Measurements from ENCODE around the gene DIAPH3. TPM values are rescaled to one million over a fixed set of nuclear protein-coding genes. Genes with fewer than 3 reads are reported as not detected.

Gene DIAPH3
- polyA plus RNA-seq, 1 donor from 2014 or later = 0.37 TPM

- TF ChIP-seq EZH2 (IDR thresholded peaks at IDR 0.05; ENCODE audit: borderline replicate concordance, insufficient read depth, low read length, poor library complexity, severe bottlenecking) (no peak), SMC3 (conservative IDR thresholded peaks at IDR 0.05; ENCODE audit: poor library complexity) (no peak), POLR2AphosphoS5 (IDR thresholded peaks at IDR 0.05) (no peak), TAF1 (IDR thresholded peaks at IDR 0.05; ENCODE audit: low read depth) (no peak), EP300 (conservative IDR thresholded peaks at IDR 0.05; ENCODE audit: poor library complexity, severe bottlenecking) (no peak), RAD21 (conservative IDR thresholded peaks at IDR 0.05) (no peak), REST (IDR thresholded peaks at IDR 0.05; ENCODE audit: borderline replicate concordance) (no peak), MXI1 (conservative IDR thresholded peaks at IDR 0.05; ENCODE audit: poor library complexity, severe bottlenecking) (no peak)
- TF ChIP-seq, protein P1, sequence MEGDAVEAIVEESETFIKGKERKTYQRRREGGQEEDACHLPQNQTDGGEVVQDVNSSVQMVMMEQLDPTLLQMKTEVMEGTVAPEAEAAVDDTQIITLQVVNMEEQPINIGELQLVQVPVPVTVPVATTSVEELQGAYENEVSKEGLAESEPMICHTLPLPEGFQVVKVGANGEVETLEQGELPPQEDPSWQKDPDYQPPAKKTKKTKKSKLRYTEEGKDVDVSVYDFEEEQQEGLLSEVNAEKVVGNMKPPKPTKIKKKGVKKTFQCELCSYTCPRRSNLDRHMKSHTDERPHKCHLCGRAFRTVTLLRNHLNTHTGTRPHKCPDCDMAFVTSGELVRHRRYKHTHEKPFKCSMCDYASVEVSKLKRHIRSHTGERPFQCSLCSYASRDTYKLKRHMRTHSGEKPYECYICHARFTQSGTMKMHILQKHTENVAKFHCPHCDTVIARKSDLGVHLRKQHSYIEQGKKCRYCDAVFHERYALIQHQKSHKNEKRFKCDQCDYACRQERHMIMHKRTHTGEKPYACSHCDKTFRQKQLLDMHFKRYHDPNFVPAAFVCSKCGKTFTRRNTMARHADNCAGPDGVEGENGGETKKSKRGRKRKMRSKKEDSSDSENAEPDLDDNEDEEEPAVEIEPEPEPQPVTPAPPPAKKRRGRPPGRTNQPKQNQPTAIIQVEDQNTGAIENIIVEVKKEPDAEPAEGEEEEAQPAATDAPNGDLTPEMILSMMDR (IDR thresholded peaks at IDR 0.05; ENCODE audit: poor library complexity, severe bottlenecking) = no peak
Measured at GRCh38 chr13:59996461-59996980, 167.2 kb downstream of the DIAPH3 start.

GRCh38 chr13:59991395-59991794 is 172.3 kb downstream of the DIAPH3 start:
- Histone ChIP-seq H2AFZ (ENCODE audit: low read depth, low read length) (no peak overlapping the region), H3K9me2 (ENCODE audit: insufficient read depth, low read length) (no peaks in the 10 kb centered on the region), H3K36me3 (ENCODE audit: insufficient read depth, low read length) (no peaks in the 10 kb centered on the region), H3K4me3 (ENCODE audit: low read length) (no peak overlapping the region), H4K20me1 (ENCODE audit: insufficient read depth) (no peaks in the 10 kb centered on the region), H3K4me2 (ENCODE audit: low read length) (no peak overlapping the region), H3K9me3 (ENCODE audit: low read length) (no peaks in the 10 kb centered on the region), H3K79me2 (replicated peaks; ENCODE audit: insufficient read depth, low read length) (no peaks in the 10 kb centered on the region), H3K27ac (ENCODE audit: low read length) (no peak overlapping the region), H3K9ac (ENCODE audit: low read length) (no peak overlapping the region), H3F3A (ENCODE audit: insufficient read depth, low read length, poor library complexity, severe bottlenecking) (no peaks in the 10 kb centered on the region), H3K27me3 (ENCODE audit: insufficient read depth, low read depth, low read length) (no peaks in the 10 kb centered on the region)
- TF ChIP-seq RAD21 (conservative IDR thresholded peaks at IDR 0.05) = no peak
- no peak for TF ChIP-seq MXI1 (conservative IDR thresholded peaks at IDR 0.05; ENCODE audit: poor library complexity, severe bottlenecking)
- TF ChIP-seq EP300 (conservative IDR thresholded peaks at IDR 0.05; ENCODE audit: poor library complexity, severe bottlenecking) = no peak
- no peak for TF ChIP-seq TAF1 (IDR thresholded peaks at IDR 0.05; ENCODE audit: low read depth)
- TF ChIP-seq EZH2 (IDR thresholded peaks at IDR 0.05; ENCODE audit: borderline replicate concordance, insufficient read depth, low read length, poor library complexity, severe bottlenecking) = no peak

More at GRCh38 chr13:59996461-59996980, 167.2 kb downstream of the DIAPH3 start:
- Histone ChIP-seq H3K4me2 (ENCODE audit: low read length) (no peak overlapping the region), H3K9ac (ENCODE audit: low read length) (no peak overlapping the region), H2AFZ (ENCODE audit: low read depth, low read length) (no peak overlapping the region), H3K79me2 (replicated peaks; ENCODE audit: insufficient read depth, low read length) (no peaks in the 10 kb centered on the region), H3F3A (ENCODE audit: insufficient read depth, low read length, poor library complexity, severe bottlenecking) (no peaks in the 10 kb centered on the region), H3K9me2 (ENCODE audit: insufficient read depth, low read length) (no peaks in the 10 kb centered on the region), H3K27ac (ENCODE audit: low read length) (no peak overlapping the region), H3K36me3 (ENCODE audit: insufficient read depth, low read length) (no peaks in the 10 kb centered on the region), H3K9me3 (ENCODE audit: low read length) (no peaks in the 10 kb centered on the region), H3K27me3 (ENCODE audit: insufficient read depth, low read depth, low read length) (no peaks in the 10 kb centered on the region), H4K20me1 (ENCODE audit: insufficient read depth) (no peaks in the 10 kb centered on the region), H3K4me3 (ENCODE audit: low read length) (no peak overlapping the region)
